GM19467 (cell line): ENCODE data around the gene TMTC1.

Experiments
- ATAC-seq: cut with Tn5 transposase; IDR thresholded peaks from one replicate; pipeline ENCODE4 v1.9.1; 2021; ENCODE audit warnings: mild to moderate bottlenecking, moderate library complexity; ENCODE audit not compliant: unreplicated experiment

TMTC1 gene

GRCh38 chr12:29713729-29714128 lies 70.0 kb downstream of the TMTC1 start:
- no peak for ATAC-seq

DNA sequence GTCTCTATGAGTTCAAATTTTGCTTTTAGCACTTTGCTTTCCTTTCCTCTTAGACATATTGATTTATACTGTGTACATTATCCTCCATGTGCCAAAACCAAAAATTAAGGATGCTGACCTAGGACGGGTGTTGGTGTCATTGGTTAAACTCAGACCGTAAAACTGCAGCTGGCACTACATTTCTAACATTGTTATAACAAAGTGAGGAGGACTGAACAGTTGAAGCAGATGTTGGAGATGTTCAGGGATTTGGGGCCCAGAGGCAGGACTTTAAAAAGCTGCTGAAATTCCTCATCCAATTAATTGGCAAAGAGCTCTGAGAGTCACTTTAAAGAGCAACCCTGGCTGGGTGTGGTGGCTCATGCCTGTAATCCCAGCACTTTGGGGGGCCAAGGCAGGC lies 72.4 kb downstream of the TMTC1 start:
- no peak for ATAC-seq

- ATAC-seq, result no peak
Observed at GRCh38 chr12:29710104-29710503, 73.6 kb downstream of the TMTC1 start.

DNA sequence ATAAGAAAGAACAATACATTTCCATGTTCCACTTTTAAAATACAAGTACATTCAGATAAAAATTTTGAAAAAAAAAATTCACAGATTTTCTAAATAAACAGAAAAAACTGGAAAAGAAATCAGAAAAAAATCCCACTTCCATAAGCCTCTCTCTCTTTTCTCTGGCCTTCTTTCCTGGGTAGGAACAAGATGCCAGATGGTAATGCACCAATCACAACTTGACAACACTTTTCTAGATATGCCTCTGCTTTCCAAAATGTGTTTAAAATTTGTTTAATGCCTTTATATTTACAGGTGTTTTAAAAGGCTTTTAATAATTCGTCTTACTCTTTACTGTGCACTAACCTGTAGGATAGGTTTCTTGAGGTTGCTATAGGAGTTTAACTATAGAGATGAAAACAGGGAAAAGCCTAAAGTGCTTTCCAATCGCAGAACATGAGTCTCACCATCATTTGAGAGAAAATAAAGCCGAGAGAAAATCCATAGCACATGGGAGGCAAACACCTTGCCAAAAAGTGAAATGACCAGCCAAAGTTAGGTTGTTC lies 74.2 kb downstream of the TMTC1 start:
- ATAC-seq, result no peak

DNA sequence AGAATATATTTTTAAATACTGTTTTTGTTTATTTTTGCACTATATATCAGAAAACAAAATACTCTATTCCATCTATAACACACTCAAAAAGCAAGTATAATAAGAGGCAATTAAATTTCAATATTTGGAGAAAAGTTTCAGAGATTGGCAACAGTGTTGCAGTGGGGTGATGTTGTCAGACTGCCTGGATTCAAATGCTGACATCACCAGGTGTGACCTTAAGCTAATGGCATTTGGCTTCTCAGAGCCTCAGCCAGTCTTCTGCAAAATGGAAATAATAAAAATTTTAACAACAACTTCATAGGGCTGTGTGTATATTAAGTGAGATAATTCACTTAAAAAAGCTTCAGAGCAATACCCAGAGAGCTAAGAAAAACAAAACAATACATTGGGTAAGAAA lies 74.7 kb downstream of the TMTC1 start:
- ATAC-seq, result no peak

GRCh38 chr12:29707846-29708245 lies 75.9 kb downstream of the TMTC1 start:
- no peak for ATAC-seq

DNA sequence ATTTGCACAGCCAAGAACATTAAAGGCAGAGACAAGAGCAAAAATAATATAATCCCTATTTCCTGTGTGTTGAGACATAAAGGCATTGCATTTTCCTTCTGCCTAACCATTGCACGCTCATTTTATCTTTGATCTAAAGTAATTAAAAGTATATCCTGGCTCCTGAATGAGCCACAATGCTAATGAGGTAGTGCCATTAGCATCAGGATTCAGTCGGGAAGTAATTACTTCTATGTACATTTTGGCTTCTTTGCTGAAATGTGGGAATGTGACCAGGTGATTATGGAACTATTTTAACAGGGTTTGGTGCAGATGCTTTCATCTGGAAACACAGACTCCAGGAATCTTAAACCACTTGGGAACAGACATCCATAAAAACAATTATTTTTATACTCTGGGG lies 77.4 kb downstream of the TMTC1 start:
- no peak for ATAC-seq

GRCh38 chr12:29703528-29703927 lies 80.2 kb downstream of the TMTC1 start:
- no peak for ATAC-seq

DNA sequence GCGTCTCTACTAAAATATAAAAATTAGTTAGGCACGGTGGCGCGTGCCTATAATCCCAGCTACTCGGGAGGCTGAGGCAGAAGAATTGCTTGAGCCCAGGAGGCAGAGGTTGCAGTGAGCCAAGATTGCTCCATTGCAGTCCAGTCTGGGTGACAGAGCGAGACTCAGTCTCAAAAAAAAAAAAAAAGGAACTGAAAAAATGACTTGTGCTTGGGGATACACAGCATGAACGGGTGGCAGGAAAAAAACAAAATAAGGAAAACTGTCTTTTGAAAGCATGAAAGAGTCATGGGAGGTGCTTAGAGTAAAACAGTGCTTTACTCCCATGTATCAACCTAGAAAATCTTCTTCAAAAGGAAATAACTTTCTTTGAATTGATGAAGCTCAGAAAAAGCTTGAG lies 80.8 kb downstream of the TMTC1 start:
- ATAC-seq, result no peak

GRCh38 chr12:29702222-29702621 lies 81.5 kb downstream of the TMTC1 start:
- no peak for ATAC-seq

GRCh38 chr12:29700761-29701481 lies 82.8 kb downstream of the TMTC1 start:
- no peak for ATAC-seq

DNA sequence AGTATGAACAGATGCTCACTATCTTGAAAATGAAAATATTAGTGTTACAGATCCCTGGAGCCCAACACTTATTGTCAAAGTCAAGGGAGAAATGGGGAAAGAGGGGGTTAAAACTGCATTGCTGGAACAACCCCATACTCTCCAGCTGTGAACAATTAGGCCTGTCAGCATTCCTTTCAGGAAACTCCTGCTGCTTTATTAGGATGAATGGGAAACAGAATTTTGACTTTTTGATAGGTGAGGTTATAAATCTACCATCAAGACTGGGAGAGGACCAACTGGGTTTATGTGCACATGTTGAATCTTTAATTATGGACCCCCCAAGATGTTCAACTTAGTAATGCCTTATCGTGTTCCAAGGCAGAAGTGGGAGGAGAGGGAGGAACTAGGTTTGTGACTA lies 85.0 kb downstream of the TMTC1 start:
- ATAC-seq, result no peak

DNA sequence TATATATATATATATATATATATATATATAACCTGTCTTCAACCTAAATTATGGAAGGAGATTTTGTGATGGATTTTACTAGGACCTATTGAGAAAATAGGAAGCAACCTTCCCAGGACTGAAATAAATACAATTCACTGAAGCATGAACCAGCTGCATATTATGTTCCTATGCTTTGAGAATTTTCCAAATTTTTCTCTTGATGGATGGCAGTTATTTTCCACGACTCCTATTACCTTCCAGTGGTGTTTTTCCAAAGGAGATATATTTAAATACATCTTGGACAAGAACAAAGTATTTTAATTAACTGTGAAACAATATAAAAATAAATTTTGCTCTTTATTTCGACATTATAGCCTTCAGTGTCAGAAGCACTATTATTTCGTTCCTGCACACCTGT lies 87.9 kb downstream of the TMTC1 start:
- ATAC-seq, result no peak

DNA sequence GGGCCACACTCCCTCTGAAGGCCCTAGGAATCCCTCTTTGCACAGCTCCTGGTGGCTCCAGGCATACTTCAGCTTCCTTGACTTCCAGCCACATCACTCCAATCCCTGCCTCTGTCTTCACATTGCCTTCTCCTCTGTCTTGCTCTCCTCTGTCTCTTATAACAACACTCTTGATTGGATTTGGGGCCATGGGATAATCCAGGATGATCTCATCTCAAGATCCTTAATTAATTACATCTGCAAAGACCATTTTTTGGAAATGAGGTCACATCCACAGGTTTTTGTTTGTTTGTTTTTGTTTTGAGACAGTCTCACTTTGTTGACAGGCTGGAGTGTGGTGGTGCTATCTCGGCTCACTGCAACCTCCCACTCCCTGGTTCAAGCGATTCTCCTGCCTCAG lies 88.7 kb downstream of the TMTC1 start:
- no peak for ATAC-seq

DNA sequence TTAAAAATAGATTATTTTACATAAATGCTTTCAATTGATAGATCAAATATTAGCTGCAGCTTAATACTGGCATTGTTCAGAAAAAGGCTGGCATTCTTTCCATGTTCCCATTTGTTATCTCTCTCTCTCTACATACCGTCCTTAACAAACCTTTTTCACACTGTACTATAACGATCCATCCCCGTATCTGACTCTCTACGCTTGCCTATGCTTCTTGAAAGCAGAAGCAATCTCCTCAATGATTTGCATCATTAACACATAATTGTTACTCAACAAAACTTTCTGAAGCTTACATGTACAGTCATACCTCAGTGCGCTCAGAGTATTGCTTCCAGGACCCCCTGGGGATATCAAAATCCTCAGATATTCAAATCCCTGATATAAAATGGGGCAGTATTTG lies 89.7 kb downstream of the TMTC1 start:
- no peak for ATAC-seq

- ATAC-seq, result no peak
Observed at GRCh38 chr12:29692237-29692636, 91.5 kb downstream of the TMTC1 start.

- ATAC-seq, result no peak
Observed at GRCh38 chr12:29691161-29691854, 92.4 kb downstream of the TMTC1 start.

DNA sequence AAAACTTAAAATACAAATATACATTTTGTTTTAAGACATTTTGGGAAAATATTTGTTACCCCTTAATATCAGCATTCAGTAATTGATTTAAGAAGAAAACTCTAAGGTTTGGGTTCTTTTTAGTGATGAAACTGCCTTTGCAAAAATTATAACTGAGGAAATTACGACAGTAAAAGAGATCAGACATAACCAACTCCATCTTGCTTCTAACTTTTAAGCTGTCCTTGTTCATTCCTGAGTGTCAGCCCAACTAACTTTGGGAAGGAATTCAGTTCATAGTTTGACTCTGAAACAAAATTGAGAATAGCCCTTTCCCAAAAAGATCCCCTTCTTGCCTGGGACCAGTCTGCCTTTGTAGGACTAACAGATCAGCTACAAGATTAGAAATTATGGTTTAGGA lies 93.0 kb downstream of the TMTC1 start:
- ATAC-seq, result no peak

DNA sequence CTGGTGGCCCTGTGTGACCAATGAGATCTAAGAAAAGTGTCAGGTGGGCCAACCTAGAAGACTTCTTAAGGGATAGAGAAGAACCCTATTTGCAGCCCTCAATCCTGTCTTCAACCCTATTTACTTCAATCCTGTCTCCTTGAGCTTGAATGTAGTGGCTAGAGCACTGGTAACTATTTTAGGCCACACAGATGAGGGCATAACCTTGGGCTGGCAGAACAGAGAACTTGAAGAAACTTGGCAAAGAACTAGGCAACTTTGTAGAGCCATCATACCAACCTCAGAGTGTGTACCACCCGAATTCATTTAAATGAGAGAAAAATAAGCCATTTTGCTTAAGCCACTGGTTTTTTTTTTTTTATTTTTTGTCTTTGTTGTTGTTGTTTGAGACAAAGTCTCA lies 94.8 kb downstream of the TMTC1 start:
- no peak for ATAC-seq

GRCh38 chr12:29682088-29682487 lies 101.7 kb downstream of the TMTC1 start:
- no peak for ATAC-seq

DNA sequence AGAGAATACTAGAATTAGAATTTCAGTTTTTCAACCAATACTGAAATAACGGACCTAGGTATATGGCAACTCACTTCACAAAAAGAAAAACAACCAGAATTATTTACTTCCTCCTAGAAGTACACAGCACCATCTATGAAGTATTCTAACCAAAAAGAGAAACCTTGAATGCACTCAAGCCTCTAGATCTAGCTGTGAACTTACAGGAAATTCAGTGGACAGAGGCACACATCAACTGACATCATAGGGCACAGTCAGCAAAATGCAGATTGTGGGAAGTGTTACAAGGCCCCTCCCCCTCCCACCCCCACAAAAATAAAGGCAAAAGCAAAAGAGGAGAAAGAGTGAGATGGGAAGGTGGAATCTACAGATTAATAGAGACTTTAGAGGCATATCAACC lies 102.4 kb downstream of the TMTC1 start:
- ATAC-seq, result no peak

- no peak for ATAC-seq
Observed at GRCh38 chr12:29676676-29677075, 107.1 kb downstream of the TMTC1 start.
